HepG2 (cell line): ENCODE results near the gene PLCB1. TPM values are rescaled to one million over a fixed set of nuclear protein-coding genes. Genes with fewer than 3 reads are reported as not detected.

Experiments used
- ATAC-seq: fragments of 200-7000 bp; cut with Tn5 transposase; 3 replicates; pipeline ENCODE4 v1.9.1; 2020; ENCODE audit warnings: mild to moderate bottlenecking, moderate library complexity
- BruUV-seq: library from RNA; stranded (reverse); fragments of 400-500 nt; replicated peaks from 2 replicates; lab custom pipeline; 2021; lab: Mats Ljungman, UMichigan
- CTCF ChIA-PET: fragments of 300-600 bp; formaldehyde crosslinking; extraction: SDS; loops from one replicate; lab custom pipeline; 2021; ENCODE audit warnings: low total read pairs, inconsistent platforms, low intra/inter-chr PET ratio; lab: Yijun Ruan, JAX
- POLR2A ChIA-PET: fragments of 350-600 bp; sonication (Branson Sonifier 250); formaldehyde crosslinking; loops from one replicate; lab custom pipeline; 2020; ENCODE audit warnings: antibody characterized with exemption, inconsistent platforms; lab: Yijun Ruan, JAX
- DNase-seq: peaks from one replicate; pipeline ENCODE4 v3.0.0-alpha.2; 2015; ENCODE audit warnings: low spot score
- FAIRE-seq: peaks from 3 replicates; lab custom pipeline; 2011; peaks lifted over from hg19 to GRCh38; lab: Jason Lieb, UNC
- H2AFZ ChIP-seq: one replicate; pipeline ENCODE4 v1.6.1; 2011; ENCODE audit warnings: low read length, inconsistent platforms
- H3K27ac ChIP-seq: fragments of 300-600 bp; 3 replicates; pipeline ENCODE4 v1.8.0; 2011; ENCODE audit warnings: mixed run types, mild to moderate bottlenecking, mixed read lengths, low read length, inconsistent platforms; ENCODE audit not compliant: insufficient read depth; ENCODE audit errors: extremely low read length
- H3K27me3 ChIP-seq, 2 experiments: fragments of 200-600 bp in 1 of 2; 2 replicates in 1 of 2; 3 replicates in 1 of 2; pipeline versions ENCODE4 v1.6.0 to v1.8.0; 2011; ENCODE audit warnings: low read length in 2 of 2, mild to moderate bottlenecking in 2 of 2, moderate library complexity in 2 of 2, inconsistent platforms in 1 of 2; ENCODE audit not compliant: insufficient read depth in 2 of 2, control insufficient read depth in 1 of 2
- H3K36me3 ChIP-seq, 2 experiments: fragments of 200-600 bp in 1 of 2; replicated peaks in 1 of 2; 2 replicates in 1 of 2; 3 replicates in 1 of 2; pipeline versions ENCODE4 v1.5.1 to v1.8.0; 2011; ENCODE audit warnings: low read length in 2 of 2, inconsistent platforms in 1 of 2; ENCODE audit not compliant: insufficient read depth in 2 of 2, control insufficient read depth in 1 of 2
- H3K4me1 ChIP-seq: 2 replicates; pipeline ENCODE4 v1.5.1; 2012; ENCODE audit warnings: low read length, inconsistent platforms; ENCODE audit not compliant: insufficient read depth
- H3K4me2 ChIP-seq: 2 replicates; pipeline ENCODE4 v1.6.0; 2011; ENCODE audit warnings: low read depth, low read length, inconsistent platforms
- H3K4me3 ChIP-seq, 3 experiments: fragments of 200-600 bp in 1 of 3; sonication (generic), shearing (Covaris generic) in 1 of 3; replicated peaks in 1 of 3; 2 replicates each; pipeline ENCODE4 v1.5.1; 2011 to 2016; ENCODE audit warnings: low read length in 3 of 3, inconsistent platforms in 2 of 3, low read depth in 2 of 3, mild to moderate bottlenecking in 2 of 3, control low read depth in 1 of 3, mixed read lengths in 1 of 3; ENCODE audit not compliant: insufficient read depth in 1 of 3
- H3K79me2 ChIP-seq: one replicate; pipeline ENCODE4 v1.6.1; 2011; ENCODE audit warnings: low read length, inconsistent platforms; ENCODE audit not compliant: insufficient read depth
- H3K9ac ChIP-seq: 2 replicates; pipeline ENCODE4 v1.6.0; 2011; ENCODE audit warnings: mild to moderate bottlenecking, low read depth, low read length, inconsistent platforms; ENCODE audit not compliant: insufficient read depth
- H3K9me3 ChIP-seq: 2 replicates; pipeline ENCODE4 v1.5.1; 2012; ENCODE audit warnings: mild to moderate bottlenecking, low read length
- H4K20me1 ChIP-seq: 2 replicates; pipeline ENCODE4 v1.6.0; 2011; ENCODE audit warnings: inconsistent platforms, mild to moderate bottlenecking, low read length, moderate library complexity; ENCODE audit not compliant: insufficient read depth
- ATM ChIP-seq: fragments of 450-650 bp; IDR thresholded peaks from 2 replicates; pipeline ENCODE4 v1.7.1; 2017; ENCODE audit warnings: mild to moderate bottlenecking, borderline replicate concordance
- CREBL2 ChIP-seq: sonication (generic); formaldehyde crosslinking; IDR thresholded peaks from 2 replicates; pipeline ENCODE4 v1.8.1; 2023; ENCODE audit warnings: missing genetic modification reagents, mild to moderate bottlenecking, borderline replicate concordance
- ESRRA ChIP-seq: sonication (generic); formaldehyde crosslinking; IDR thresholded peaks from 2 replicates; pipeline ENCODE4 v1.5.1; 2020; ENCODE audit warnings: mild to moderate bottlenecking, low read depth, missing genetic modification reagents
- HCFC1 ChIP-seq: fragments of 150-350 bp; IDR thresholded peaks from 2 replicates; pipeline ENCODE4 v1.6.1; 2014; ENCODE audit warnings: low read depth, low read length
- KDM3A ChIP-seq: IDR thresholded peaks from 2 replicates; pipeline ENCODE4 v1.6.1; 2018; ENCODE audit warnings: low read depth, missing compliant biosample characterization
- MNT ChIP-seq: fragments of 450-650 bp; IDR thresholded peaks from 2 replicates; pipeline ENCODE4 v1.6.1; 2016
- PAF1 ChIP-seq: IDR thresholded peaks from 2 replicates; pipeline ENCODE4 v1.6.1; 2016; ENCODE audit warnings: missing genetic modification reagents, missing compliant biosample characterization
- REL ChIP-seq: sonication (generic); formaldehyde crosslinking; conservative IDR thresholded peaks from 2 replicates; pipeline ENCODE4 v1.8.0; 2022; ENCODE audit warnings: mild to moderate bottlenecking, missing genetic modification reagents, moderate library complexity
- SNRNP70 ChIP-seq: fragments of 200-400 bp; formaldehyde crosslinking; IDR thresholded peaks from 2 replicates; pipeline ENCODE4 v1.6.1; 2017; ENCODE audit warnings: mild to moderate bottlenecking, low read depth, low read length, moderate library complexity
- TBP ChIP-seq: sonication (generic); formaldehyde crosslinking; IDR thresholded peaks from 2 replicates; pipeline ENCODE4 v1.5.0; 2020; ENCODE audit warnings: missing genetic modification reagents
- ZHX1 ChIP-seq: sonication (generic); formaldehyde crosslinking; IDR thresholded peaks from 2 replicates; pipeline ENCODE4 v1.8.1; 2022; ENCODE audit warnings: low read depth, mild to moderate bottlenecking, missing genetic modification reagents
- ZNF281 ChIP-seq: sonication (generic); formaldehyde crosslinking; IDR thresholded peaks from 2 replicates; pipeline ENCODE4 v1.4.0; 2020; ENCODE audit warnings: missing genetic modification reagents, borderline replicate concordance
- ZNF3 ChIP-seq: IDR thresholded peaks from 2 replicates; pipeline ENCODE4 v1.7.0; 2017; ENCODE audit warnings: inconsistent platforms
- ZNF557 ChIP-seq: sonication (generic); formaldehyde crosslinking; IDR thresholded peaks from 2 replicates; pipeline ENCODE4 v1.4.0; 2020; ENCODE audit warnings: missing genetic modification reagents
- ZNF564 ChIP-seq: sonication (generic); formaldehyde crosslinking; IDR thresholded peaks from 2 replicates; pipeline ENCODE4 v1.8.1; 2023; ENCODE audit warnings: mild to moderate bottlenecking, missing genetic modification reagents
- ZSCAN12 ChIP-seq: sonication (generic); formaldehyde crosslinking; IDR thresholded peaks from 2 replicates; pipeline ENCODE4 v1.9.0; 2021; ENCODE audit warnings: mild to moderate bottlenecking, missing genetic modification reagents
- WGBS: methylation state at CpG from one replicate; pipeline ENCODE4 v1.1.6; 2017; ENCODE audit warnings: low lambda C conversion rate; 5-methylcytosine and 5-hydroxymethylcytosine counted together
- in situ Hi-C: cut with HindIII; loops from 2 replicates; pipeline ENCODE4 v1.10.0; 2017; ENCODE audit warnings: low pct_unique_long_range_greater_than_20kb; ENCODE audit not compliant: extremely low pct_ligation_motif_present
- intact Hi-C: fragments of 100-400 bp; cut with micrococcal nuclease; formaldehyde crosslinking; loops from one replicate; pipeline ENCODE4 v1.10.0; 2022; ENCODE audit not compliant: unreplicated experiment
- polyA plus RNA-seq, 8 experiments: library from polyadenylated mRNA; depleted of rRNA in 3 of 8; stranded (reverse) in 7 of 8; unstranded in 1 of 8; fragments of >200 nt; fragmentation: Illumina TruSeq in 4 of 8; extraction: Trizol in 4 of 8; gene quantifications; 2 replicates each; pipeline versions ENCODE4 v1.2.1 to v1.2.3, GENCODE V29; 2011 to 2016; ENCODE audit warnings: low read depth in 4 of 8, missing spikeins in 1 of 8, mixed read lengths in 1 of 8; ENCODE audit not compliant: insufficient read depth in 1 of 8
- total RNA-seq, 5 experiments: library from RNA; depleted of rRNA; stranded (reverse); fragments of >200 nt; fragmentation: Illumina TruSeq; extraction: Trizol; gene quantifications; 2 replicates each; pipeline ENCODE4 v1.2.3, GENCODE V29; 2016; ENCODE audit warnings: low read depth in 1 of 5

The PLCB1 gene
- total and polyA plus RNA-seq, 2 of the 13 experiments (the other 11 are each of a cell fraction or from before 2014, with no cell fraction given), result 42.4 to 55.9 TPM

- no peak for TF ChIP-seq ZHX1 (CRISPR knock-in tag)
- no peak for TF ChIP-seq KDM3A (CRISPR knock-in tag)
- TF ChIP-seq, all 625 proteins: peak for 0
Observed at GRCh38 chr20:8631271-8631670, 499.2 kb downstream of the PLCB1 start (continued).

GRCh38 chr20:8633366-8633765 lies 501.3 kb downstream of the PLCB1 start:
- ChIA-PET CTCF (no interaction called here), POLR2A (no interaction called here)
- intact Hi-C loops, result no loop called here
- Histone ChIP-seq H3K4me1 (no peaks in the 10 kb centered on the region), H3K4me2 (no peak overlapping the region), H3K79me2 (no peaks in the 10 kb centered on the region), H2AFZ (no peak overlapping the region), H3K4me3 (no peak overlapping the region), H3K9ac (no peak overlapping the region), H4K20me1 (no peaks in the 10 kb centered on the region), H3K9me3 (no peaks in the 10 kb centered on the region), H3K27me3 (no peaks in the 10 kb centered on the region), H3K27ac (no peak overlapping the region), H3K36me3 (peaks cover 6 to 15% of the 10 kb centered on the region in 2 experiments; a peak in 2 of 5 replicates)
- FAIRE-seq, result no peak
- ATAC-seq, result no peak
- in situ Hi-C loops, result no loop called here
- no TSS peak for BruUV-seq
- DNase-seq, result no peak
- TF ChIP-seq HCFC1 (no peak), ESRRA (CRISPR knock-in tag) (no peak), ZNF564 (CRISPR knock-in tag) (no peak), PAF1 (CRISPR knock-in tag) (no peak), ZSCAN12 (CRISPR knock-in tag) (no peak), TBP (no peak), ZNF281 (no peak), ATM (no peak), MNT (no peak), REL (CRISPR knock-in tag) (no peak), ZNF3 (CRISPR knock-in tag) (no peak), ZNF557 (CRISPR knock-in tag) (no peak), CREBL2 (CRISPR knock-in tag) (no peak), SNRNP70 (no peak)
- 92% methylated on average over 1 of the region's 1 CpG for WGBS
